ENCODE measurements around the gene RNF31.
A peak's percentile ranks its signal among the peaks of the same experiment; 100 is the strongest.

Gene RNF31

DNA sequence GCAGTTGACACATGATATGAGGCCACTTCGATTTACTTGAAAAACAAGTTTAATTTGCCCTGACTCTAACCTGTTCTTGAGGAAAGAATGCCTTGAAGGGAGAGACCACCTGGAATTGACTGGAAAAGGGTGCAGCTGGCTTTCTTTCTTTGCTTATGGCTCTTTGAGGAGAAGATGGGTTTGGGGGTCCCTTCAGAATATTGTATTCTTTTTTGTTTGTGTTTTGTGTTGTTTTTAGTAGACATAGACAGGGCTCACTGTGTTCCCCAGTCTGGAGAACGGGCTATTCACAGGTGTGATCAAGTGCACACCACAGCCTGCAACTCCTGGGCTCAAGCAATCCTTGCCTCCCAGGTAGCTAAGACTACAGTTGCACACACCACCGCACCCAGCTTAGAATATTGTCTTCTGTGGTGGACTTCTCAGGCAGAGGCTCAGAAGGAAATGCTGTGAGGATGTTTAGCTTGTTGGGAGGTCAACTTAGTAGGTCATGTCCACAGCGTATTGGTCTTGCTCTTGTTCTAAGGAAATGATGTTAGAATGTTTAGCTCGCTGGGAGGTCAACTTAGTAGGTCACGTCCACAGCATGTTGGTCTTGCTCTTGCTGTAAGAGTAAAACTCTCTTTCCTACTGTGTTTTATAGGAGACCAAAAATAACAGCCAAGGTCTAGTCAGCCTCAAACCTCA lies 31.0 kb upstream of the RNF31 start:
- no peak for DNase-seq (ENCODE audit: low spot score)

GRCh38 chr14:24117179-24117578 lies 30.1 kb upstream of the RNF31 start:
- DNase-seq (ENCODE audit: low spot score), result no peak

DNA sequence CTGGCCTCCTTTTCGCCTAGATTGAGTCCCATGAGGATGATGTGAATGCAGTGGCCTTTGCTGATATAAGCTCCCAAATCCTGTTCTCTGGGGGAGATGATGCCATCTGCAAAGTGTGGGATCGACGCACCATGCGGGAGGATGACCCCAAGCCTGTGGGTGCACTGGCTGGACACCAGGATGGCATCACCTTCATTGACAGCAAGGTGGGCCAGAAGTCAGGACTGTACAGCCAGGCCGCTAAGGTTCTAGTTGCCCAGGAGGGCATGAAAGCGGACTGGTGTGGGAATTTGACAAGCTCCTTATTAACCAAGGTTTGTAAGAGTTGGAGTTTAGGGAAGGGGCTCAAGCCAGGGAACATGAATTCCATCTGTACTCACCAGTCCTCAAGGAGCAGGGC lies 27.6 kb upstream of the RNF31 start:
- DNase-seq (ENCODE audit: low spot score), result no peak

DNA sequence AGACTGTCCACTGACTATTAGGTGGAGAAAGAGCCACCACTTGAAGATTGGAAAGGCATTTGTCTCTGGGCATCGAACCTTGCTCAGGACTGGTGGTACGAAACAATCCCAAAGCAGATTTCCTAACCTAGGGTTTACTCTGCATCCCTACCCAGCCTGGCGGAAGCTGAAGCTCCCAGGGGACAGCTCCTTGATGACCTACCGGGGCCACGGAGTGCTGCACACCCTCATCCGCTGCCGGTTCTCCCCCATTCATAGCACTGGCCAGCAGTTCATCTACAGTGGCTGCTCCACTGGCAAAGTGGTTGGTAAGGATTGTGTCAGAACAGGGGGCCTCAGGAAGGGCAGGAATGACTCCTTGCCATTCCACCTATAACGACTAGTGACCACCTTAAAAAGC lies 26.1 kb upstream of the RNF31 start:
- no peak for DNase-seq (ENCODE audit: low spot score)

- no peak for DNase-seq (ENCODE audit: low spot score)
Observed at GRCh38 chr14:24122416-24122815, 24.9 kb upstream of the RNF31 start.

DNA sequence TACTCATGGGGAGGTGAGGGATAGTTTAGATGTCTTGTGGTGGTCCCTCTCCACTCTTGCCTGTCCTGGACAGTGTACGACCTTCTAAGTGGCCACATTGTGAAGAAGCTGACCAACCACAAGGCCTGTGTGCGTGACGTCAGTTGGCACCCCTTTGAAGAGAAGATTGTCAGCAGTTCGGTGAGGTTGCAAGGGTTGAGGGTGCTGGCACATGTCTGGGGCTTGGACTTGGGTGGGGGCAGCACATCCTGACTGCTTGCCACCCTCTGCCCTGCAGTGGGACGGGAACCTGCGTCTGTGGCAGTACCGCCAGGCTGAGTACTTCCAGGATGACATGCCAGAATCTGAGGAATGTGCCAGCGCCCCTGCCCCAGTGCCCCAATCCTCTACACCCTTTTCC lies 24.4 kb upstream of the RNF31 start:
- DNase-seq (ENCODE audit: low spot score), result no peak

GRCh38 chr14:24123424-24124417 lies 23.6 kb upstream of the RNF31 start:
- no peak for DNase-seq (ENCODE audit: low spot score)

GRCh38 chr14:24126939-24127338 lies 20.4 kb upstream of the RNF31 start:
- no peak for DNase-seq (ENCODE audit: low spot score)

DNA sequence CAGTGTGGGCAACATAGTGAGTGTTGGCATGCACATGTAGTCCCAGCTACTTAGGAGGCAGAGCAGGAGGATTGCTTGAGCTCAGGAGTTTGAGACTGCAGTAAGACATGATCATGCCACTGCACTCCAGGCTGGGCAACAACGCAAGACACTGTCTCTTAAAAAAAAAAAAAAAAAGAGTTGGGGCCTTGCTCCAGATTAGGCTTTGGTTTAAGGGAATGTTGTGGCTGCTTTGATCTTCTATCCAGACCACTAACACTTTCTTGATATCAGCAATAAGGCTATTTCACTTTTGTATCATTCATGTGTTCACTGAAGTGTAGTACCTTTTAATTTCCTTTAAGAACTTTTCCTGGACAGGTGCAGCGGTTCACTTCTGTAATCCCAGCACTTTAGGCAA lies 19.6 kb upstream of the RNF31 start:
- DNase-seq (ENCODE audit: low spot score), result no peak

GRCh38 chr14:24129410-24129998 lies 17.8 kb upstream of the RNF31 start:
- DNase-seq (ENCODE audit: low spot score), result no peak

GRCh38 chr14:24130380-24130716 lies 16.9 kb upstream of the RNF31 start, which contains the start of gene FITM1:
Gene FITM1, plus strand, starts transcription at chr14:24130659. Its CDS starts 905 bp downstream, at chr14:24131564.
- no peak for DNase-seq (ENCODE audit: low spot score)

GRCh38 chr14:24130717-24131548 lies 16.4 kb upstream of the RNF31 start:
- no peak for DNase-seq (ENCODE audit: low spot score)

DNA sequence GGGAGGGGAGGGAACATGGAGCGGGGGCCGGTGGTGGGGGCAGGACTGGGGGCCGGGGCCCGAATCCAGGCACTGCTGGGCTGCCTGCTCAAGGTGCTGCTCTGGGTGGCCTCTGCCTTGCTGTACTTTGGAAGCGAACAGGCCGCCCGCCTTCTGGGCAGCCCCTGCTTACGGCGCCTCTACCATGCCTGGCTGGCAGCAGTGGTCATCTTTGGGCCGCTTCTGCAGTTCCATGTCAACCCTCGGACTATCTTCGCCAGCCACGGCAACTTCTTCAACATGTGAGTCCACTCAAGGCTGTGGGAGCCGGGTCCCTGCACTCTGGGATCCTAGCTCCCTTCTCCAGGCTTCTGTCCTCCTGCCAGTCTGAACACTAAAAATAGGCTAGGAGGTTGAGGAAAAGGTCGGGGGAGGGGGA lies 15.7 kb upstream of the RNF31 start:
- DNase-seq (ENCODE audit: low spot score), result no peak

- DNase-seq (ENCODE audit: low spot score), result no peak
Observed at GRCh38 chr14:24132061-24132685, 15.1 kb upstream of the RNF31 start.

DNA sequence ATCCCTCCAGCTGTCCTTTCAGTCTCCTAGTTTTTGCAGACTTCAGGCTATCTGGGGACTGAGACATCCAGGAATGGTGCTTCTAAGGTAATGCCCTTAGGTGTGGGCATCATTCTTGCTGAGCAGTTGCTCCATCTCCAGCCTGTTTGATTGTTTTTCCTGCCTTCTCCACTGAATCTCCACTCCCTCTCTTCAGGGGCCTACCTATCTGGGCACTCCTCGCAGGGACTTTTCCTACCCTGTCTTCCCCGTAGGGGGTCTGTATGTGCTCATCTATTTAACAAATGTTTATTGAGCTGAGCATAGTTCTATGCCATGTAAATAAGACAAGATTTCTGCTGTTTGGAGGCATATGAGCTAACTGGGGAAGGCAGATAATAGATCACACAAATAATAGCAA lies 14.3 kb upstream of the RNF31 start:
- DNase-seq (ENCODE audit: low spot score), result no peak

GRCh38 chr14:24133735-24134134 lies 13.6 kb upstream of the RNF31 start:
- DNase-seq (ENCODE audit: low spot score), result no peak

DNA sequence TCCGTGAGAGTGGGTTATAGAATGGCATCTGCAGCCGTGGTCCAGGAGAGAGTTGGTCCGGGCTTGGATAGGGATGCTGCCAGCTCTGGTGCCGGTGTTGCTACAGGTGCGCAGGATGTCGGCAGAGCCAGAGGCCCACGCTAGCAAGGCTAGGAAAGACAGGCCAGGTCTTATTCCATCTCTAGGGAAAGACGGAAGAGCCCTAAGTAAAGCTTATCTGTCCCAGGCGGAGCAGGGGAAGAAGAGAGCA lies 11.8 kb upstream of the RNF31 start:
- DNase-seq (ENCODE audit: low spot score), result no peak

DNA sequence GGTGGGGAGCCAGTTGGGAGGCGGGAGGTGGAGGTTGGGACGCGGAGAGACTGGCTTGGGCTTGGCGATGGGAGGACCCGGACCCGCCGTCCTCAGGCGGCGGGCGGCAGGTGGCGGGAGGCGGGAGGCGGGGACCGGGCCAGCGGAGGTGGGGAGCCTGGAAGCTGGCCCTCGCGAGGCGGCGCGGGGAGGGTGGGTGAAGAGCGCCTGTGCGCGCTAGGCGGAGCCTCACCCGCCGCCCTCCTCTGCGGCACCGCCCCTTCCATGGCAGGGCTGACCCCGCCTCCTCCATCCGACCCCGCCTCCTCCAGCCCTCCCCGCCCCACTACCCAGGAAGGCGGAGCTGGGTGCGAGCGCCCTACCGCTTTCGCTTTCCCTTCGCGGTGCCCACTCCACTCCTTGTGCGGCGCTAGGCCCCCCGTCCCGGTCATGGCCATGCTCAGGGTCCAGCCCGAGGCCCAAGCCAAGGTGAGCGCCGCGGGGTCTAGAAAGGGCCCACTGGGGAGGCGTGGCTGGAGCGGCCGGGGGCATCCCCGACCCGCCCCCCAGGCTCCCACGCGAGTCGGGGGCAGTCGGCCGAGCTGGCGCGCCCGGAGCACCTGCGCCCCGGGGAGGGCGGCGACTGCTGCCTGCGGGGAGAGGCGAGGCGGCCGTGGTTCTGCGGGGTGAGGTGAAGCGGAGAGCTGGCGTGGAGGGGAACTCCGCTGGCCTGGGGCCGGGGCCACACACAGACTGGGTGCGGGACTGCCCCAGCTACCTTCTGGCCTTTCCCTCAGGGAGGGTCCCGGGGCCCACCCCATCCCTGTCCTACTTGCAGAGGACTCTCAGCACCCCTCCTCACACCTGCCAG lies 11.2 kb upstream of the RNF31 start, which contains the start of gene PSME1:
Gene PSME1 (plus strand): TSS at position 361 of the 850 bp plus-strand sequence. CDS start 69 bp downstream, at position 430.
- peak; percentile 93 for DNase-seq (ENCODE audit: low spot score)

DNA sequence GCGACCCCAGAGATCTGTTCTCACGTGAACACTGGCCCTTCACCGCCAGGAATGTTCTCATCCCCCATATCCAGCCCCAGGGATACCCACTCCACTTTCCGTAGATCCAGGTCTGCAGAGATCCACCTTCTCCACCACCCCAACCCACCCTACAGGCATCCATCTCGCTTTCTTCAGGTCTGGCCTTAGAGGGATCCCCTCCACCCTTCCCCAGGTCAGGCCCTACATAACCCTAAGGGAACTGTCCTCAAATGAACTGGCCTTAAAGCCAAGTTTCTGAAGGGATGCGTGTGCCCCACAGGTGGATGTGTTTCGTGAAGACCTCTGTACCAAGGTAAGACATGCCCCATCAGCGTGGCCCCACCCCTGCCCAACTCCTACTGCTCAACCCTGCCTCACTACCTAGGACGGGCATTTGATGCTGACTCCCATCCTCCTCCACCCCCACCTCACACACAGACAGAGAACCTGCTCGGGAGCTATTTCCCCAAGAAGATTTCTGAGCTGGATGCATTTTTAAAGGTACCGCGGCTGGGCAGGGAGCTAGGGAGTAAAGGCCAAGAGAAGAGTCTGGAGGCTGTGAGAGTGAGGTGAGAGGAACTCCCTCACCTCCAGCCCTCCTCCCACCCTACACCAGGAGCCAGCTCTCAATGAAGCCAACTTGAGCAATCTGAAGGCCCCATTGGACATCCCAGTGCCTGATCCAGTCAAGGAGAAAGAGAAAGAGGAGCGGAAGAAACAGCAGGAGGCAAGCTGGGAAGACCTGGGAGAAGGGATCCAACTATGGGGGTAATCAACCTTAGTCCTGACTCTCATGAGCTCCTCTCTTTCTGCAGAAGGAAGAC lies 10.4 kb upstream of the RNF31 start:
- no peak for DNase-seq (ENCODE audit: low spot score)

Measured in LoVo (cell line).